Head of caudate nucleus (tissue), 42 donors: ENCODE measurements around the gene ANKRD42.
"Not testable (repeated sequence)": the region's sequence is repeated elsewhere in the genome, so short reads cannot be mapped to it uniquely, and the experiment has no call there.

Source experiments
- DNase-seq, 42 donors: peaks; one replicate each; pipeline versions ENCODE4 v3.0.0 to v3.0.0-alpha.2; 2020 to 2021; ENCODE audit warnings: mixed read lengths in 7 of 42
- intact Hi-C: fragments of 100-400 bp; cut with DNase I; formaldehyde crosslinking; loops from one replicate; pipeline ENCODE4 v1.15.0; 2022

The ANKRD42 gene

GRCh38 chr11:83166193-83166866 lies 27.2 kb upstream of the ANKRD42 start:
- DNase-seq: no peak
- intact Hi-C loops: no loop called here

GRCh38 chr11:83168756-83169155 lies 24.8 kb upstream of the ANKRD42 start:
- no peak for DNase-seq
- intact Hi-C loops: no loop called here

GRCh38 chr11:83170865-83171264 lies 22.6 kb upstream of the ANKRD42 start:
- intact Hi-C loops: no loop called here
- no peak for DNase-seq

DNA sequence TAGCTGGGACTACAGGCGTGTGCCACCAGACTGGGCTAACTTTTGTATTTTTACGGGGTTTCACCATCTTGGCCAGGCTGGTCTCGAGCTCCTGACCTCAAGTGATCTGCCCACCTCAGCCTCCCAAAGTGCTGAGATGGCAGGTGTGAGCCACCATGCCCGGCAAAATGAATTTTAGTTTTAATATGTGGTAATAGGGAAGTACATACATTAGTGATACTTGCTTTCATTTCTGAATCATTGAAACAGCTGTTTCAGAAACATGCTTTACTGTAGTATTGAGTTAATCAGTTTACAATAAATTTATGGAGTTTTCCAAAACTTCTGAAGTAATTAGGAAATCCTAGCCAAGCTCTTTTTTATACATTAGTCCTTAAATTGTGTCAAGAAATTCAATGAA lies 21.0 kb upstream of the ANKRD42 start:
- no peak for DNase-seq
- intact Hi-C loops: no loop called here

- intact Hi-C loops: no loop called here
Observed at GRCh38 chr11:83174008-83174407, 19.5 kb upstream of the ANKRD42 start.

DNA sequence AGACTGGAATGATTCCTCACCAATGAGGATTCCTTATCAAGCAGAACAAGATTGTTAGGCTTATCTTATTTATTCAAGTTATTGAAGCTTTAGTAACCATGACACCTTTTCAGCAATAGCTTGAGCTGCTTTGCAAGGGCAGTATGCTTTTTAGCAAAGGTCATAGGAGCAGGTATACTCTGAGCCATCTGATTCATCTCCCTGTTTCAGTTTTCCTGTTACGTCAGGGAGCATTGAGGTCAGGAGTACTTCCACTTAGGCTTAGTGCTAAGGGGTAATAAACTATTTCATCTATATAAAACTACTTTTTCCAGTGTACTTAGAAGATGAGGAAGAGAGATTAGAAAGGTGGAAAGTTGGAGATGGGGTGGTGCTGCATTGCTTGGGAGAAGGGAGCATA lies 17.7 kb upstream of the ANKRD42 start:
- DNase-seq: no peak

More at GRCh38 chr11:83174008-83174407, 19.5 kb upstream of the ANKRD42 start:
- DNase-seq: no peak

DNA sequence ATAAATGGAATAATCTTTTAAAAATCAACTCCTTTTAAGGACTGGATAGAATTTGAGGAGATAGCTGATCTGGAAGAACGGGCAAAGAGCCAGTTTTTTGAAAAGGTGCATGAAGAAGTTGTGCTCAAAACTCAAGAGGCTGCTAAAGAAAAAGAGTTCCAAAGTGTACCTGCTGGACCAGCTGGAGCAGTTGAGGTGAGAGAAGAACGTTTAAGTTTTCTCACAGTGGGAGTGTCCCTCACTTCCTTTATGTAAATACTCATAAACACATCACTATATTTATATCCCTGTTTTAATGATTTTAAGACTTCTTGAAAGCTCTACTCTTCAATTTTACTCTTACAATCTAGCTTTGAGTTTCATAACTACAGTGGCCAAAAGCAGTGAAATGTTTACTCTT lies 11.7 kb upstream of the ANKRD42 start:
- intact Hi-C loops: no loop called here

More for the DNA sequence above, 17.7 kb upstream of the ANKRD42 start:
- intact Hi-C loops: no loop called here

GRCh38 chr11:83185767-83186166 lies 7.7 kb upstream of the ANKRD42 start:
- intact Hi-C loops: no loop called here
- no peak for DNase-seq

More for the DNA sequence above, 11.7 kb upstream of the ANKRD42 start:
- no peak for DNase-seq

- DNase-seq: no peak
- intact Hi-C loops: no loop called here
Observed at GRCh38 chr11:83187465-83187864, 6.0 kb upstream of the ANKRD42 start.

DNA sequence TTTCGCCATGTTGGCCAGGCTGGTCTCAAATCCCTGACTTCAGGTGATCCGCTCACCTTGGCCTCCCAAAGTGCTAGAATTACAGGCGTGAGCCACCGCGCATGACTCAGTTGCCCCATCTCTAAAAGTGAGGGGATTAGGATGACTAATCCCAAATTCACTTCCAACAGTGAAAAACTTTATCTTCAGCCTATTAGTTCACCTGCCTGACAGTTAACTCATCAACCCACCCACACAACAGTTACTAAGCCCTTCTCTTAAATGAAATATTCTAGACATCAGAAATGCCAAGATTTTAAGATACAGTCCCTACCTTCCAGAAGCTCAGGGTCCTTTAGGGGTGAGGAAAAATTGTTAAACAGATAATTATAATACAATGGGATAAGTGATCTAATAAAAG lies 2.0 kb upstream of the ANKRD42 start:
- intact Hi-C loops: loop anchor here (10.0 kb wide), 1 partner anchor 287 kb away; the partner anchor contains the start of genes DDIAS and PRCP
- peak in 16 of 42 donors; percentile 5 to 47 (median 23) for DNase-seq

DNA sequence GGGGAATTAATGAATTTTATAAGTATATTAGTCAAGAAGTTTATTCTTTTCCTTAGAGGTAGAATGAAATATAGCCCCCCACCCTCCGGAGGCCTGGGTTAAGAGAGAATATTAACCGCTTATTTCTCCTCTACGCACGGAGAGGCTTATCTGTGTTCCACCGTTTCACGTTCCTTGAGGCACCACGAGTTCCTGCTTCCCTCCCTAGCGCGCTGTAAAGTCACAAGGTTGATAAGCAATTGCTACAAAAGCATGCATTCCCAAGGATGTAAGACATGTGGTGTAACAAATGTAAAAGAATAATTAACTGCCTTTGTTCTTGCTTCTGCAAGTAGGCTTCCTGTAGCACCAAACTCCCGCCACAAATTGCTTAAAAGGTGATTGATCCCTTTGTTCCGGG lies 1.5 kb upstream of the ANKRD42 start:
- intact Hi-C loops: loop anchor here (10.0 kb wide), 1 partner anchor 287 kb away; the partner anchor contains the start of genes DDIAS and PRCP
- DNase-seq: no peak

- DNase-seq: no peak
- intact Hi-C loops: loop anchor here (1.0 to 10.0 kb wide), 2 partner anchors 35 to 288 kb away; partner anchors contain the start of genes DDIAS, PCF11 and PRCP
Observed at GRCh38 chr11:83192606-83193245, 786 bp upstream of the ANKRD42 start.

- peak in 40 of 42 donors; percentile 15 to 79 (median 45) for DNase-seq
- intact Hi-C loops: loop anchor here (10.0 kb wide), 1 partner anchor 290 kb away; the partner anchor contains the start of genes DDIAS and PRCP
Observed at GRCh38 chr11:83194281-83195142, 1.0 kb downstream of the ANKRD42 start.

- intact Hi-C loops: loop anchor here (10.0 kb wide), 1 partner anchor 290 kb away; the partner anchor contains the start of genes DDIAS and PRCP
- no peak for DNase-seq
Observed at GRCh38 chr11:83195143-83195466, 1.6 kb downstream of the ANKRD42 start.

GRCh38 chr11:83195649-83196048 lies 2.1 kb downstream of the ANKRD42 start:
- intact Hi-C loops: loop anchor here (10.0 kb wide), 1 partner anchor 291 kb away; the partner anchor contains the start of genes DDIAS and PRCP
- DNase-seq: no peak

DNA sequence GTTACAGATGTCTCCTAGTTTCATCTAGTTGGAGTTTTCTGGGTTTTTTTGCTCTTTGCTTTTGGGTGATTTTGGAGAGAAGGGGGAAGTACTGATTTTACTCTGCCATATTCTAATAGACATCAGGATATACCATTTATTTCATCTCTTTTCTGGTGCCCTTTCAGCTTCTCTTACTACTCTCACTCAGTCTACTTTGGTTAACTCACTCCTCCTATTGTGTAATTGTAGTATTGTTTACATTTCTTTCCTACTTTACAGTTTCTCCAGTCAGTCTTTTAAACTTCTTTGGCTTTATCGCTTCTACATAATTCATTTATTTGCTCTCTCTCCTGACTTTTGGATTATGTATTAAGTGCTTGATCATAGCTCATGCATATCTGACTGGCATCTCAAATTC lies 6.5 kb downstream of the ANKRD42 start:
- intact Hi-C loops: no loop called here

DNA sequence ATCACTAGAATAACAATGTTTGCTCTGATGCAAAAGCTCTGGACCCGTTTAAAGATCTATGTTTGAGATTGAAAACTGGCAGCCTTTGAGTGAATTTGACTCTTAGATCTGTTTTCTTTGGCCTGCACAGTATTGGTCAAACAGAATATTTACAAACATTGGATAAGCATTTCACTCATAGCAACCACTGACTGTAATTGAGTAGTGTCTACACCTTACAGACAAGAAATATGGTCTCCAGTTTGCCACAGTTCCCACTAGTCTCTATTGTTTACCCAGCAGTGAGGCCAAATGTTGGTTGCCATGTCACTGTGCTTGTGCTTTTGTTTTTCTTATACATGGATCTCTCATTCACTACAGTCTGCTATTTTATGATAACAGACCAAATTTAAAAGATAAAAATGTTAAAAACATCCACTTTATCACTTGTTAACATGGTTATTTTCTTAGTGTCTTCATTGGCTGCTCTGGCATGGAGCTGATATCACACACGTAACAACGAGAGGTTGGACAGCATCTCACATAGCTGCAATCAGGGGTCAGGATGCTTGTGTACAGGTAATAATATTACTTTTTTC lies 12.2 kb downstream of the ANKRD42 start:
- intact Hi-C loops: no loop called here
- no peak for DNase-seq

More for the DNA sequence above, 6.5 kb downstream of the ANKRD42 start:
- DNase-seq: no peak

GRCh38 chr11:83206221-83206620 lies 12.7 kb downstream of the ANKRD42 start:
- intact Hi-C loops: no loop called here
- DNase-seq: no peak

GRCh38 chr11:83206771-83207382 lies 13.4 kb downstream of the ANKRD42 start:
- DNase-seq, intact Hi-C loops: not testable (repeated sequence)
